HuH-7.5 (cell line): ENCODE measurements around the gene EPS8L2.
"Not testable (repeated sequence)": the region's sequence is repeated elsewhere in the genome, so short reads cannot be mapped to it uniquely, and the experiment has no call there.

Experiments
- DNase-seq: peaks from one replicate; pipeline ENCODE4 v3.0.0; 2011; ENCODE audit warnings: low spot score

The EPS8L2 gene

DNA sequence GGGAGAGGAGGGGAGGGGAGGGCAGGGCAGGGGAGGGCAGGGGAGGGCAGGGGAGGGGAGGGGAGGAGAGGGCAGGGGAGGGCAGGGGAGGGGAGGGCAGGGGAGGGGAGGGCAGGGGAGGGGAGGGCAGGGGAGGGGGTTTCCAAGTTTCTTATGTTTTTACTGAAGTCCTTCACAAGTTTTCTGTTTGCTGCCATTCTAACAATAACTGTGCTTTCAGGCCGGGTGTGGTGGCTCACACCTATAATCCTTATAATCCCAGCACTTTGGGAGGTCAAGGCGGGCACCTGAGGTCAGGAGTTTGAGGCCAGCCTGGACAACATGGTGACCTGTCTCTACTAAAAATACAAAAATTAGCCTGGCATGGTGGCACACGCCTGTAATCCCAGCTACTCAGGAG lies 15.8 kb upstream of the EPS8L2 start:
- DNase-seq: not testable (repeated sequence)

- DNase-seq: no peak
Measured at GRCh38 chr11:690738-691633, 15.0 kb upstream of the EPS8L2 start.

DNA sequence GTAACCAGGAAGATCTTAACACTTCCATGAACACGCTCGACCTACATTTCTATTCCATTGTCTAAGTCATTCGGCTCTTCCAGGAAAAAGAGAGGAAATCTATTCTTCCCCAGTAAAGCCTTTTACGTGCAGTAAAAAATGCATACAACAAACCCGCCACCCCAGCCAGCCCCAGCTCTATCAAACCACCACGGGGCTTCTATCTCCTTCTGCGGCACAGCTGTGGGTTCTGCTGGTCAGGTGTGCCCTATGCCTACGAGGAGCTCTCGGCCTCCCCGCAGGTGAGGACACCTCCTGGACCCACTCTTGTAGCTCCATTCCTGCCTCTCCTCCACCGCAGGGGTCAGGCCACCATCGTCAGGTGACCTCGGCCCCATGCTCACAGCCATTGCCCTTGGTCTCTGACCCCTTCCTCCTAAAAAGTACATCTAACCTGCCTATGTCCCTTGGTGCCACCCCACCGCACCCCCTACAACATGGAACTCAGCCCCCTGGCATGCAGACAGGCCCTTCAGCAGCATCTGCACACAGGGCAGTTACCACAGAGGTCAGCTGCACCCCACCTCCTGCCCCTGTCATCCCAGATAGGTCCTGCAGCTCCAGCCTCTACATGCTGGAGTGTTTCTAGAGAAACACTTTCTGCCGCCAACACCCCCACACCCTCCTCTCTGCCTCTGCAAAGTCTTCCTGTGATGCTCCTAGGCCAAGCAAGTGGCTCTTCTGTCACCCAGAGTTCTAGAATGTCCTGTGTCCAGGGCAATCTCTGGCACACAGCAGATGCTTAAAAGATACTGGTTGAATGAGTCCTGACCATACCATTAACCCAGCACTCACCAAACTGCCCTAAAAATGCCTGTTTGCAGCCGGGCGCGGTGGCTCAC lies 14.1 kb upstream of the EPS8L2 start:
- no peak for DNase-seq

GRCh38 chr11:692824-693414 lies 13.1 kb upstream of the EPS8L2 start:
- no peak for DNase-seq

- no peak for DNase-seq
Measured at GRCh38 chr11:693415-693831, 12.6 kb upstream of the EPS8L2 start.

DNA sequence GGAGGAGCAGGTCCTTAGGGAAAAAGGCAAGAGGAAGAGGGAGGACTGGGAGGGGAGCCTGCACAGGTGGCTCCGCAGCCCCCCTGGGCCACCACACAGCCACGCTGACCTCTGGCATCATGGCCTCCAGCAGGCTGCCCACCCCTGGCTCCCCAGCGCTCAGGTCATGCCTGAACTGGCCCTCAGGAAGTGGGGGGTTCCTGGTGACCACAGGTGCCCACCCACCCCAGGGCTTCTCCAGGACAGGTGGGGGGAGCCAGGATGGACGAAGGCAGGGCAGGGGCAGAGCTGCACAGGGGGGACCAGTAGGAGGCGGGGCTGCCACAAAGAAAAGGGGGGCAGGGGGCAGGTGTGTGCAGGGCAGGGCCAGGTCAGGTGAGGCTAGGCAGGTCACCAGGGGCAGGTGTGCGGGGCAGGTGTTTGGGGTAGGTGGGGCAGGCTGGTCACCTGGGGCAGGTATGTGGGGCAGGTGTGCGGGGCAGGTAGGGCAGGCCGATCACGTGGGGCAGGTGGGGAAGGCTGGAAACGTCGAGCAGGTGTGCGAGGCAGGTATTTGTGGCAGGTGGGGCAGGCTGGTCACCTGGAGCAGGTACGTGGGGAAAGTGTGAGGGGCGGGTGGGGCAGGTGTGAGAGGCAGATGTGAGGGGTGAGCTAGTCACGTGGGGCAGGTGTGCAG lies 12.0 kb upstream of the EPS8L2 start:
- no peak for DNase-seq

DNA sequence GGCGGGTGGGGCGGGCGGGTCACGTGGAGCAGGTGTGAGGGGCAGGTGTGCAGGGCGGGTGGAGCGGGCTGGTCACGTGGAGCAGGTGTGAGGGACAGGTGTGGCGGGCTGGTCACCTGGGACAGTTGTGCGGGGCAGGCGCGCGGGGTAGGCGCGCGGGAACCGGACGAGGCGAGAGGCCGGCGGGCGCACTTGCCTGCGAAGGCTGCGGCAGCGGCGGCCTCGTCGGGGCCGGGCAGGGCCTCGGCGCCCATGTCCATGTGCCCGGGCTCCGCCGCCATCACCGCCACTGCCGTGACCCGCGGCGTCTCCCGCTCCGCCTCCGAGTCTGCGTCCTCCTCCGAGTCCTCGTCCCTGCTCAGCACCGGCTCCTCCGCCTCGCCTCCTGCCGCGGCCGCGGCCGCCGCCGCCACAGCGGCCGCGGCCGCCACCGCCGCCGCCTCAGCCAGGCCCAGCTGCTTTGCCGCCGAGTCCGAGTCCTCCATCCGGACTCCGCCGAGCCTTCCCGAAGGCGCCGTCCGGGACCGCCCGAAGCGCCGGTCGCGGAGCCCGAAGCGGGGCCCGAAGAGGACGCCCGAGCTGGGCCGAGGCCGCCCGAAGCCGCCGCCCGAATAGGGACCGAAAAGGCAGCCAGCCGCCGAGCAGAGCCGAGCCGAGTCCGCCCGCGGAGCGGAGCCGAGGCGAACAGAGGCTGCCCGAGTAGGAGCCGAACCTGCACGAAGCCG lies 11.3 kb upstream of the EPS8L2 start, which contains the start of gene DEAF1:
Gene DEAF1, minus strand, starts transcription at position 660 of the 725 bp plus-strand sequence. Its CDS starts 175 bp downstream, at position 485.
- no peak for DNase-seq

GRCh38 chr11:695288-695537 lies 10.8 kb upstream of the EPS8L2 start:
- peak; percentile 60 for DNase-seq

GRCh38 chr11:695538-696248 lies 10.3 kb upstream of the EPS8L2 start, which contains the start of gene TMEM80:
Gene TMEM80 (plus strand): TSS chr11:695816. CDS start chr11:695828, 12 bp downstream.
- peak; percentile 49 for DNase-seq

DNA sequence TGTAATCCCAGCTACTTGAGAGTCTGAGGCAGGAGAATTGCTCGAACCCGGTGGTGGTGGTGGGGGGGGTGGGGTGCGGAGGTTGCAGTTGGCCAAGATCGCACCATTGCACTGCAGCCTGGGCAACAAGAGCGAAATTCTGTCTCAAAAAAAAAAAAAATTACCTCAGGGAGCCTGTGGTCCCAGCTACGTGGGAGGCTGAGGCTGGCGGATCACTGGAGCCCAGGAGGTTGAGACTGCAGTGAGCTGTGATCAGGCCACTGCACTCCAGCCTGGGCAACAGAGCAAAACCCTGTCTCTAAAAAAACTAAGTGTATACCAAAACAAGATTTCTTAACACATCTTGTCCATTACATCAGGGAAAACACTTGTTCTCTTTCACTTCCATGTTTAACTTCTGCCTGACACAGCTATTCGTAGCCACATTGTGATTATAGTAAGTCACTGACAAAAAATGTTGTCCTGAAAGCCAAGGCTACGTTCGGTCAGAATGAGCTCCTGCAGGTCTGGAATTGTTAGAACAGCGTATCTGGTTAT lies 9.0 kb upstream of the EPS8L2 start:
- DNase-seq: no peak

DNA sequence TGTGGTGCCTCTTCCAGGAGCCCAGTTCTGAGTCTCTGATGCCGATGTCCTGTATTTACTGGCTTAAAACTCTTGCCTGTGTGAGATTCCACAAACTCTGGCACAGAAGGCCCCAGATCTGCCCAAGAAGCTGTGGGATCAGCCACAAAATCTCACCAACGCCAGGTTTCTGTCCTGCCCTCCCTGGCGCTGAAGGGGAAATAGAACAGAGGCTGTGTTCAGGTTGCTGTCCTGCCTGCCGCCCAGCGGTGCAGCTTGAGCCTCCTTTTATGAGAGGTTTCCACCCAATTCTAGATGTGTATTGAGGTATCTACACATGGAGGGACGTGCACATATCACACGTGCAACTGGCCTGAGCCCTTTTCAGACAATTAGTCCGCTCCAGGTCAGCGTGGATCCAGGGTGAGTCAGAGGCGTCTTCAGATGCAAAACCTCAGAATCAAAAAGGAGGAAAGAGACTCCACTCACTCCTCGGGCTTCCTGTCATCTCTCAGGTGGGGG lies 8.2 kb upstream of the EPS8L2 start:
- DNase-seq: no peak

DNA sequence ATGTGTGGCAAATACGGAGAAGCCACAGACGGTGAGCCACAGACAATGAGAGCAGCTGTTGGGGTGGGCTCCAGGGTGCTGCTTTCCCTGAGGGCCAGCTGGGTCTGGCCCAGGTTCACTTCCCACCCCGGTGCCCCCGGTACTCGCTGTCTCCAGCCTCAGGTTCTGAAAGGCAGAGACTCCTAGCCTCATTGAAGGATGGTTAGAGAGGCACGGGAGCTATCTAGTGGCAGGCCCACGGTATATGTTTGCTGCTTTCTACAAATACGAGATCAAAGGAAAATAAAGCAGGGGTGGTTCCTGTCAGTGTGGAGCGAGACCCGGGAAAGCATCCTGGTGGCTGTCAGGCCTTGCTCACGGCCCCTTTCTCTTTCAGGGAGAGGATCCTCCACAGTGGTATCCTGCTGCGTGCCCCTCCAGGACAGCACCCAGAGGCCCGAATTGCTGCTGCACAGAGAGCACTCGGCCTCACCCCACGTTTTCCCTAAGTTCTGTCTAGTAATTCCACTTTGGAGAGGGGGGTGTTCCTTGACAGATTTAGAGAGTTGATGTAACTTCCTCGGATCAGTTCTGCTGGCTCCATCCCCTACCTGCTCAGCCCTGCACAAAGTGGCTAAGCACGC lies 7.4 kb upstream of the EPS8L2 start:
- no peak for DNase-seq

- no peak for DNase-seq
Measured at GRCh38 chr11:699116-699508, 6.9 kb upstream of the EPS8L2 start.

DNA sequence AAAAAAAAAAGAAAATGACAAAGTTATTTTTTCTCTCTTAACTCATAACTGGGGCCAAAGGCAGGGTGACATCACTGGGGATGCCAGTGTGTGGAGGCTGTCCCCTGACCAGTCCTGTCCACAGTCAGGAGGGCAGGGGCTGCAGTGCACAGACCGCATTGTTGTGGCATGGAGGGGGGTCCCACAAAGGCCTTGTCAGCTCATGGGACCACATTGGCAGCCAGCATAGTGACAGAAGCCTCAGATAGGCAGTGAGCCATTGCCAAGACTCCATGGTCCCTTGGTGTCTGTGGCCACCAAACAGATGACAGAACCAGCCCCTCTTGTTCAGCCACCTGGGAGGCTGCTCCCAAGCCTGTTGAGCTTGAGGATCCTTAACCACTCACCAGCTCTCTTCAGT lies 6.3 kb upstream of the EPS8L2 start:
- DNase-seq: no peak

- no peak for DNase-seq
Measured at GRCh38 chr11:701741-702461, 4.1 kb upstream of the EPS8L2 start.

DNA sequence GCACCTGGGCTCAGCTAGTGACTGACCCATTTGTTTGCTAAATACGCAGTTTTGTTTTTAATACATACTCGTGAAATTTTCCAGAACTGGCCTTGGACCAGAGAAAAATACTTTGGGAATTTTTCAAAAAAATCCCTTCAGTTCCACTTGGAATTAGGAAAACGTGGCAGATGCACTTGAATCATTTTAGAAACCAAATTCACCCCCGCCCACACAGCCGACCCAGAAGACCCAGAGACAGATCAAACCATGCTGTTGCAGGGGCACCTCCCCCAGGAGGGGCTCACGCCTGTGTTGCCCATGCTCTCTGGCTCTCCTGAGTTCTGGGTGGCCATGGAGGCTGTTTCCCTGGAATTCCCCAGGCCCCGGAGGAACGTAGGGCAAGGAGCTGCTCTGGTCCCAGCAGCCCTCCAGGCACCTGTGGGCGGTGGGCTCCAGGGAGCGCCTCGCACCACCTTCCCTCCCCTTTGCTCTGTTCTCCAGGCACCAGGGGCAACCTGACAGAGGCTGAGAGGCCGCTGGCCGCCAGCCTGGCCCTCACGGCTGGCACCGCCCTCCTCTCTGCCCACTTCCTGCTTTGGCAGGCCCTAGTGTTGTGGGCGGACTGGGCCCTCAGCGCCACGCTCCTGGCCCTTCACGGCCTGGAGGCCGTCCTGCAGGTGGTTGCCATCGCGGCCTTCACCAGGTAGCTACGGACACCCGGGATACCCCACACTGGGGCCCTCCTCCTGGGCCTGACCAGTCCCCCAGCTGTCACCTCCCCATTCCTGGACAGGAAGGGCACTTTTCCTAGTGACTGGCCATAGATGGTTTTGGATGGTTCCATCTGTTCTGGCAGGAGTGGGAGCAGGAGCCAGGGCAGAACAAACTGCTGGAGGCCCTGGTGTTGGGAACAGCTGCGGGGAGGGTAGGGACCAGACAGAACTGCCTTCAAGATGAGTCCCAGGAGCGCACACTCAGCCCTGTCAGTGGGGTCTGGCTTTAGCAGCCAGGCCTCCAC lies 3.3 kb upstream of the EPS8L2 start:
- no peak for DNase-seq

DNA sequence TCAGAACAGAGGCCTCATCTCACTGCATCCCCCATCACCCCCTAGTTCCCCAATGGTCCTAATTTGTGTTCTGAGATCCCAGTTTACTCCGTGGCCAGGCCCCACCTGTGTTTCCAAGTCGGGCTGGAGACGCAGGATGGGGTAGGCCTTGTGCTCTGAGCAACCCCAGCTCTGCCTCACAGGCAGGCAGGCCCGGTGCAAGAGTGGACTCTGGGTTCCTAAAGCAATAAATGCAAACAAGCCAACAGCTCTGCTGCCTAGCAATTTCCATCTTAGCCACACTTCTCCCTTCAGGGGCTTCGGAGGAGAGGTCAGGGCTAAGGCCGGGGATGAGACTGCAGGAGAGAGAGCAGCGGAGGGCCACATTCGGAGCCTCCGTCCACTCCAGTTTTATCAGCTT lies 2.5 kb upstream of the EPS8L2 start:
- DNase-seq: no peak

GRCh38 chr11:704228-704674 lies 1.8 kb upstream of the EPS8L2 start:
- DNase-seq: no peak
